ENCODE measurements around the gene TMEM59L.

DNA sequence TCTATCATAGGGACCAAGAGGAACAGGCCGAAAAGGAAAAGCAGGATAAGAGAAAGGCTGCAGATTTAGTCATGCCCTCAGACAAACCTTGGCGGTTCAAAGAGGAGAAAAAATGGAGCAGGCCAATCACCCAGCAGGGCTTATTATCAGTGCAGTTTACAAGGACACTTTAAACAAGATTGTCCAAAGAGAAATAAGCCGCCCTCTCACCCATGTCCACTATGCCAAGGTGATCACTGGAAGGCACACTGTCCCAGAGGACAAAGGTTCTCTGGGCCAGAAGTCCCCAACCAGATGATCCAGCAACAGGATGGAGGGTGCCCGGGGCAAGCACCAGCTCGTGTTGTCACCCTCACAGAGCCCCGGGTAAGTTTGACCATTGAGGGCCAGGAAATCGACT, 32.4 kb upstream of the TMEM59L start:
- TF ChIP-seq, protein P1, sequence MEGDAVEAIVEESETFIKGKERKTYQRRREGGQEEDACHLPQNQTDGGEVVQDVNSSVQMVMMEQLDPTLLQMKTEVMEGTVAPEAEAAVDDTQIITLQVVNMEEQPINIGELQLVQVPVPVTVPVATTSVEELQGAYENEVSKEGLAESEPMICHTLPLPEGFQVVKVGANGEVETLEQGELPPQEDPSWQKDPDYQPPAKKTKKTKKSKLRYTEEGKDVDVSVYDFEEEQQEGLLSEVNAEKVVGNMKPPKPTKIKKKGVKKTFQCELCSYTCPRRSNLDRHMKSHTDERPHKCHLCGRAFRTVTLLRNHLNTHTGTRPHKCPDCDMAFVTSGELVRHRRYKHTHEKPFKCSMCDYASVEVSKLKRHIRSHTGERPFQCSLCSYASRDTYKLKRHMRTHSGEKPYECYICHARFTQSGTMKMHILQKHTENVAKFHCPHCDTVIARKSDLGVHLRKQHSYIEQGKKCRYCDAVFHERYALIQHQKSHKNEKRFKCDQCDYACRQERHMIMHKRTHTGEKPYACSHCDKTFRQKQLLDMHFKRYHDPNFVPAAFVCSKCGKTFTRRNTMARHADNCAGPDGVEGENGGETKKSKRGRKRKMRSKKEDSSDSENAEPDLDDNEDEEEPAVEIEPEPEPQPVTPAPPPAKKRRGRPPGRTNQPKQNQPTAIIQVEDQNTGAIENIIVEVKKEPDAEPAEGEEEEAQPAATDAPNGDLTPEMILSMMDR (conservative IDR thresholded peaks at IDR 0.05 in 1 of 2, IDR thresholded peaks at IDR 0.05 in 1 of 2; ENCODE audit: low read depth in 1 of 2, low read length in 2 of 2), result no peak
- TF ChIP-seq EZH2 (IDR thresholded peaks at IDR 0.05; ENCODE audit: low read length, missing control alignments), result no peak

Measured in fibroblast of lung (primary cell).